A549 treated with DMSO at 1 μM for 4 hours (cell line): Measurements from ENCODE around the gene NOXRED1. TPM values are rescaled to one million over a fixed set of nuclear protein-coding genes. Genes with fewer than 3 reads are reported as not detected.

Experiments used
- total RNA-seq: library from RNA; stranded (reverse); fragments of 200-300 nt; extraction: Qiagen RNA extraction; gene quantifications from 5 replicates; pipeline ENCODE4 v1.2.3, GENCODE V29; 2022; ENCODE audit warnings: low read depth

NOXRED1 gene, protein sequence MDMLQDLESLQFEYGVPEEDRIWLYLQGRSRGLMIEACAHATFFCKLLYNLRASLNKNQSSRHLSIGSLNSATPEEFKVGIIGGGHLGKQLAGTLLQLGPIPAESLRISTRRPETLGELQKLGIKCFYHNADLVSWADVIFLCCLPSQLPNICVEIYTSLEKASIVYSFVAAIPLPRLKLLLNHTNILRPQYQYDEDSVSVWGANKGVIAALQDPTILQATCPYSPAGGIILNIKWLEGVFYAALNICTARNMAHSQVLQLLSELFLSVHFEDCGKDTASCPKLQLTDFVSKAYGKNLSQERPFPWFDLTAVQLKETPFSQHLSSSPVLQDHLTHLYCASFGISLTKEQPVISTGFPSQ
- total RNA-seq, result 0.07 to 0.14 TPM (median 0.13 TPM) in 3 of 5 replicates, not detected in the others

DNA sequence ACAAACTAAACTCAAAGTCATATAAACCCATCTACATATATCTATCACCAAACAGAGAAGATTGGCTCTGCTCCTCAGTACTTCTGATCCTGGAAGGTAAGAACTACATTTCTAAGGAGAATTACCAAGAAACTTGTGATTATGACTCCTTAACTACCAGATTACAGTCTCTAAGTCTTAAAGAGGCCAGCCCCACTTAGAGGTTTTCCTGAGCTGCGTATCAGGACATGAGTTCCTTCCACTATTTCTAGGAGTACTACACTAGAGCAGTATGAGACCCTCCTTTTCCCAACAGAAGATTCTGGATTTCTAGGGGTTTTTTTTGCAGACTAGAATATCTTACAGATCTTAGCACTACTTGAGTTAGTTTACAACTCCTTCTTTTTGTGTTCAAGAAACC lies at the start of gene NOXRED1:
TSS of gene NOXRED1 (minus strand) at position 101 of the 400 bp plus-strand sequence. CDS start 634 bp downstream, outside the sequence.

DNA sequence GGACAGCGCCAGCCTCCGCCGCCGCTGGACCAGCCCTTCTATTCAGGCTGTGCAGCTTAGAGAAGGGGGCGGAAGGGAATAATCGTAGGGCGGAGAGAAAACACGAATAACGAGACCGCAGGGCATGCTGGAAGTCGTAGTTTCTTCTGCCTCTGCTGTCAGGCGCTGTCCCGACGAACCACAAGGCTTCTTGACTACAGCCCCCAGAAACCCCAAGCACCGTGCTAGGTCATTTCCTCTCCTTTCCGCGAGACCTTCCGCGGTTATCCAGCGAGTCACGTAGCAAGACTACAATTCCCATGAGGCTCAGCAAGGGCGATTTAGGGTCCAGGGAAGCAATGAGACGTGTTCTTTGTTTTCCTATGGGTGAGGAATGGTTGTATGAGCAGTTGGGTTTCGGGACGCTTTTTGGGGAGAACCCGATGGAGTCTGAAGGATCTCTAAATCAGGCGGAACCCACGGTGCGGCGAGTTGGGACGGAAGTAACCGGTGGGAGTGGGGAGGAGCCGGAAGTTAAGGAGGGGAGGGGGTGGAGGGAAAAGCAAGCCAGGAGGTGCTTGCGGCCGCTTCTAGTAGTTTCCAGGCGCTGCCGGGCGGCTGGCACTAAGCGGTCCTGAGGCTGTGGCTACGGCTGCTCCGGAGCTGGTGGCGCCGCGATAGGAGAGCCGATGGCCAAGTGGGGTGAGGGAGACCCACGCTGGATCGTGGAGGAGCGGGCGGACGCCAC lies 34.4 kb upstream of the NOXRED1 start, which contains the start of the genes AHSA1 and VIPAS39:
TSS of gene AHSA1 (plus strand) at position 572 of the 727 bp plus-strand sequence. CDS start at position 669, 97 bp downstream.
TSS of gene VIPAS39 (minus strand) at position 80 of the 727 bp plus-strand sequence. CDS start 3,499 bp downstream, outside the sequence.

DNA sequence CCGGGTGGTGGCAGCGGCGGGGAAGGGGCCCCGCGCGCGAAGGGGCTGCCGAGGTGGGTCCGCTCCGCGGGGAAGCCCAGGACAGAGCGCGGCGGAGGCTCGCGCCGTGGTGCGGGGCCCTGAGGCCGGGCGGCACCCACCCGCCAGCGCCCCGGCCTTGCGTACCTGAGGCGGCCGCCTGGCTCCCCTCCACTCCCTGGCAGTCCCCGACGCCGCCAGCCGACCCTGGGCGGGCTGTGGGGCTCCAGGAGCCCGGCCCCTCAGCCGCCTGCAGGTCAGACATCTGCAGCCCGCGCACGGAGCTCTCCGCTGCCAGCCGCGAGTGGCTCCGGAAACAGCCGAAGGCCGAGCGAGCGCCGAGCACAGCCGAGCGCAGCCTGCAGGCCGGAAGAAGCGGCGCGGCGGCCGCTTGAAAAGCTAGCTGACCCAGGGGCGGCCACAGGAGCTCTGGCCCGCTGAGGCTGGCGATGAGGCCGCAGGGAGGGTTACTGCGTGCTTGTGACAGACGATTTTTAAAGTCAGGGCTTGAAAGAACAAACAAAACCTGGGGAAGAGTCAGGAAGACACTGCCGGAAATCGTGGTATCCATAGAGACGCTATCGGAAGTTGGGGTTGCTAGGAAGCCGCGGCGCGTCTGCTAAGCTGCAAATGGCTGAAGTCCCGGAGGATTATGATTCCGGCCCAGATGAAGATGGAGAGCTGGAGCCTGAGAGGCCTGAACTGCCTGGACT lies 46.4 kb downstream of the NOXRED1 start, which contains the start of the genes SAMD15 and TMED8:
TSS of gene SAMD15 (plus strand) at position 609 of the 731 bp plus-strand sequence. CDS start at position 649, 40 bp downstream.
TSS of gene TMED8 (minus strand) at position 324 of the 731 bp plus-strand sequence. CDS start at position 283, 41 bp downstream.

Other genes with a start within 250 kb of the NOXRED1 start
- 0.53 to 1.0 TPM (median 0.81 TPM) in 5 replicates for gene TMEM63C, start 241.7 kb downstream of the NOXRED1 start, total RNA-seq
- gene NGB, start 152.3 kb downstream of the NOXRED1 start, total RNA-seq, result 0.08 TPM in 1 of 5 replicates, not detected in the others
- gene POMT2, start 102.6 kb downstream of the NOXRED1 start, total RNA-seq, result 25.3 to 38.3 TPM (median 35.7 TPM) in 5 replicates
- 30.2 to 37.8 TPM (median 34.0 TPM) in 5 replicates for gene GSTZ1, start 102.5 kb downstream of the NOXRED1 start, total RNA-seq
- gene TMED8, start 46.4 kb downstream of the NOXRED1 start, total RNA-seq, result 6.7 to 9.8 TPM (median 9.2 TPM) in 5 replicates
- 2.2 to 2.8 TPM (median 2.4 TPM) in 5 replicates for gene SAMD15, start 46.1 kb downstream of the NOXRED1 start, total RNA-seq
- 10.5 to 16.0 TPM (median 14.0 TPM) in 5 replicates for gene VIPAS39, start 34.1 kb upstream of the NOXRED1 start, total RNA-seq
- gene AHSA1, start 34.6 kb upstream of the NOXRED1 start, total RNA-seq, result 256 to 286 TPM (median 280 TPM) in 5 replicates
- 0.30 to 0.64 TPM (median 0.49 TPM) in 5 replicates for gene ISM2, start 75.3 kb upstream of the NOXRED1 start, total RNA-seq
- gene SPTLC2, start 193.1 kb upstream of the NOXRED1 start, total RNA-seq, result 25.7 to 32.9 TPM (median 28.0 TPM) in 5 replicates